Embryonic facial prominence (tissue), 1 donor: ENCODE results near the gene HRC.
"Not testable (repeated sequence)": the region's sequence is repeated elsewhere in the genome, so short reads cannot be mapped to it uniquely, and the experiment has no call there.

Experiments used
- DNase-seq: peaks from one replicate; pipeline ENCODE4 v3.0.0-alpha.2; 2016; ENCODE audit errors: extremely low spot score

The HRC gene

GRCh38 chr19:49135686-49136085, 19.5 kb downstream of the HRC start:
- DNase-seq = no peak

- DNase-seq = no peak
Measured at GRCh38 chr19:49133621-49134454, 21.4 kb downstream of the HRC start.

GRCh38 chr19:49132974-49133609, 22.1 kb downstream of the HRC start:
- no peak for DNase-seq

- no peak for DNase-seq
Measured at GRCh38 chr19:49130325-49130724, 24.9 kb downstream of the HRC start.

- no peak for DNase-seq
Measured at GRCh38 chr19:49129238-49129583, 26.0 kb downstream of the HRC start.

- no peak for DNase-seq
Measured at GRCh38 chr19:49128545-49129237, 26.5 kb downstream of the HRC start.

- peak; percentile 81 for DNase-seq
Measured at GRCh38 chr19:49127674-49128544, 27.3 kb downstream of the HRC start.

- not testable (repeated sequence) for DNase-seq
Measured at GRCh38 chr19:49127225-49127624, 28.0 kb downstream of the HRC start.

GRCh38 chr19:49126575-49126974, 28.6 kb downstream of the HRC start:
- DNase-seq = no peak

GRCh38 chr19:49125025-49125731, 30.0 kb downstream of the HRC start:
- no peak for DNase-seq

GRCh38 chr19:49123285-49123684, 31.9 kb downstream of the HRC start:
- not testable (repeated sequence) for DNase-seq

- DNase-seq = not testable (repeated sequence)
Measured at GRCh38 chr19:49121841-49122240, 33.4 kb downstream of the HRC start.

GRCh38 chr19:49120868-49121267, 34.3 kb downstream of the HRC start:
- DNase-seq = no peak

- no peak for DNase-seq
Measured at GRCh38 chr19:49120325-49120683, 34.9 kb downstream of the HRC start.

GRCh38 chr19:49119411-49120324, 35.5 kb downstream of the HRC start, which contains the start of gene PPFIA3:
Gene PPFIA3 (plus strand): TSS chr19:49119544. CDS start chr19:49127874, 8,330 bp downstream.
- no peak for DNase-seq

- DNase-seq = peak; percentile 94
Measured at GRCh38 chr19:49118565-49119410, 36.4 kb downstream of the HRC start, which contains the start of gene C19orf73. Gene C19orf73 (minus strand): TSS chr19:49119143. CDS start chr19:49119022, 121 bp downstream.

GRCh38 chr19:49117677-49118564, 37.3 kb downstream of the HRC start:
- DNase-seq = no peak

- DNase-seq = no peak
Measured at GRCh38 chr19:49116544-49116943, 38.7 kb downstream of the HRC start.
